GM21423 (cell line): ENCODE measurements around the gene DOLPP1.

Experiments
- ATAC-seq: cut with Tn5 transposase; IDR thresholded peaks from one replicate; pipeline ENCODE4 v1.9.1; 2021; ENCODE audit warnings: mild to moderate bottlenecking, moderate library complexity; ENCODE audit not compliant: unreplicated experiment

Gene DOLPP1

GRCh38 chr9:129093602-129094386 is 12.9 kb downstream of the DOLPP1 start:
- ATAC-seq: no peak

DNA sequence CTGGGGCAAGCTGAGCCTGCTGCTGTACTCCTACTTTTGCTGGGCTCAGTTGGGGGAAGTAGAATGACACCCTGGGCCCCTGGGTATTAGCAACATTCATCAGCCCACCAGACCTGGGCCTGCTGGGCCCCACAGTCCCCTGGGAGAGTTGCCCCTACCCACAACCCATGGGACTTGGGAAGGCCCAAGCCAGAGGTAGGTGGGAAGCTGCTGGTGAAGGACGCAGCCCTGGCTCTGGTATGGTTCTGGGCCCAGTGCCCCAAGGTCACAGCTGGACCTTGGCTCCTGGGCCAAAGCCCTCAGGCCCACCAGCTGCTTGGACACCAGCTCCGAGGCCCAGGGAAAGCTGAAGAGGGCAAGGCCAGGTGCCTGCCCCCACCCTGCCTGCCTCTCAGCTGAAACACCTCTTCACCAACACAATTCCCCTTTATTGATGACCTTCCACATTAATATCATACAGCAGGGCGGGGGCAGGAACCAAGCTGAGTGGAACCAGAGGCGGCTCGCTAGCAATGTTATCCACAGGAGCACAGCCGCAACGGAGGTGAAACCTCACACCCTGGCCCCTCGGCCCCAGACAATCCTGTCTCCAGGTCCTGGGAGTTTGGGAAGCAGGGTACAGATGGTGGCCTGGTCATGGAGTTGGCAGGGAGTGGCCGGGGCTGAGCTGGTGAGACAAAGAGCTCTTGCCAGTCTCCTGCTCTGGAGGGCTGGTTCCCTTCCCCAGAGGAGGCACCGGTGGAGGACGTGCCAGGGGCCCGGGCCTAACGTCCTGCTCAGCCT is 13.7 kb downstream of the DOLPP1 start:
- ATAC-seq: no peak

- no peak for ATAC-seq
Observed at GRCh38 chr9:129095170-129095667, 14.3 kb downstream of the DOLPP1 start.

DNA sequence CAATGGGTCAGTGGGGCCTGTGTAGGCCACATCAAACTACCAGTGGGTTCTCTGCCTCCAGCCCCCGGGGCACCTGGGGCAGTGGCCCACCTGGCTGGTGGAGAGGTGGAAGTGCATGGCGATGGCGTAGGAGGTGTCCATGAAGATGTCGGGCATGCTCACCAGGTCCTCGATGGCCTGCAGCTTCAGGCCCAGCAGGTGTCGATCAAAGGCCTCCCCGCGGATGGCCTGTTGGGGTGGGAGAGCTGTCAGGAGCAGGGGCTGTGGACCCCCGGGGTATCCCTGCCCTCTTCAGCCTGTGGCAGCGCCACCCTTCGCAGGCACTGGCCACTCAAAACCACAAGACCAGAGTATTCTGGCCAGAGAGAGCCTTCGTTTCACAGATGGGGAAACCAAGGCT is 15.0 kb downstream of the DOLPP1 start:
- ATAC-seq: no peak

DNA sequence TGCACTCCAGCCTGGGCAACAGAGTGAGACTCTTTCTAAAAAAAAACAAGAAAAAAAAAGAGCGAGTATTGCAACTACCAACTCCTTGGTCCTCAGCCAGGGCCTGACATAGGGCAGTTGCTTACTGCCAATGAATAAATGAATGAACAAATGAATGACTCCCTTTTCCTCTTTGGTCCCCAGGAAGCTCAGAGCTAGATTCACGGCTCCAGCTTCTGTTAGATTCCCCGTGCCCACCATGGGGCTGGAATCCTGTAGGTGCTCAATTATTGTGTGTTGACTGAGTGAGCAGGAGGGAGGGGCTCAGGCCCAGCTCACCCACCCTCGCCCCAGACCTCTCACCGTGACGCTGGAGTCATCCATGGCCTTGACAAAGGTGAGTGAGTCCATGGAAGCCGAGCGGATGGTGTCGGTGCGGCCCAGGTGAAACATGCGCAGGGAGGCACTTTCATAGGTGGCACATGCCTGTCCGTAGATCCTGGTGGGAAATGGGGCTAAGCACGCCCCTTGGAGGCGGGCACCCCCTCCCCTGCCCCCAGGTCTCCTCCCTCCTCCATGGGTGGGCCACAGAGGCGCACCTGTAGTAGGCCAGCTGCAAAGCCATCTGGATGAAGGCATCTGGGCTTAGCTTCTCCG is 16.9 kb downstream of the DOLPP1 start:
- ATAC-seq: no peak

- no peak for ATAC-seq
Observed at GRCh38 chr9:129098328-129098727, 17.4 kb downstream of the DOLPP1 start.

DNA sequence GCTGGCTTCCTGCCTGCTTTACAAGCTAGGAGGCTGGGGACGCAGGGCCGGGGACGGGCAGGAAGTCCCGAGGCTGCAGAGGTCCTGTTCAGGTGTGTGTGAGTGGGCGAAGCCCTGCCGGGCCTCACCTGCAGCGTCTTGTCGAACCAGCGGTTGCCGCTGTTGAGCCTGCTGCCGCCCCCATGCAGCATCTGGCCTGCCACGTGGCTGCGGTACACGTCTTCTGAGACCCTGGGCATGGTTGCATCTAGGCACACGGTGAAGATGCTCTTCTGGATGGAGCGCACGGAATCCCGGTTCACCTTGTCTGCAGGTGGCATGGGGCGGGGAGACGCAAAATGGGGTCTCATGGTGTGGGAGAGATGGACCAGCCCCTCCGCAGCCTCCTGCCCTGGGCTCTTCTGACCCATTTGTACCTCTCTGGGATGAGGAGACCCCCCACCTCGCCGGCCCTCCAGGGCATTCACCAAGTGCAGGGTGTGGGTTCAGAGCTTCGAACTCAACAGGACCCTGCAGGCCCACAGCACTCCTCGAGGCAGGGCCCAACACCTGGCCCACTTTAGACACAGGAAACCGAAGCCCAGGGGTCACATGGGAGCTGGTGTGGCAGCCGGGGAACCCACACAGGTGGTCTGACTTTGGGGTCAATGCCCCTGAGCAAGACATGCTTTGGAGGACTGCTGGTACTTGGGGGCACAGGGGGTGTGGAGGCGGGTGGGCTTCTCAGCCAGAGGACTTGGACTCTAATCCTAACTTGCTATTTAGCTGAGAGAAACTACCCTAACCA is 19.7 kb downstream of the DOLPP1 start:
- no peak for ATAC-seq

GRCh38 chr9:129101279-129101678 is 20.4 kb downstream of the DOLPP1 start:
- ATAC-seq: no peak

DNA sequence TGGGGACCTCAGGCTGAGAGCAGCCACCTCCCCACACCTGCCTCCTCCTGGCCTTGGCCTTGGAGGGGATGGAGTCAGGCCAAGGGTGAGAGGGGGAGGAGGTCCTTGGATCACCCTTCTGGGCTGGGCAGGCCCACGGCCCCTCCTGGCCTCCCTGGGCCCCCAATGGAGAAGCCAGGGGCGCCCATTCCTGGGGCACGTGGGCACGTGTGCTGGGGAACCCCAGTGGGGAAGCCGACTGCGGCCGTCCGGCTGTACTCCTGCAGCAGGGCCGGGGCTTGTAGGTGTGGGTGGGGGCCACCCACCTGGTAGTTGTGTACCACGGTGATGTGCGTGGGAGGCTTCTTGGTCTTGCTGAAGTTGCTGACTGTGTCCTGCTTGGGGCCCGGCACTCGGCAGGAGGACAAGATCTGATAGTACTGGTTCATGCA is 21.2 kb downstream of the DOLPP1 start:
- ATAC-seq: no peak

DNA sequence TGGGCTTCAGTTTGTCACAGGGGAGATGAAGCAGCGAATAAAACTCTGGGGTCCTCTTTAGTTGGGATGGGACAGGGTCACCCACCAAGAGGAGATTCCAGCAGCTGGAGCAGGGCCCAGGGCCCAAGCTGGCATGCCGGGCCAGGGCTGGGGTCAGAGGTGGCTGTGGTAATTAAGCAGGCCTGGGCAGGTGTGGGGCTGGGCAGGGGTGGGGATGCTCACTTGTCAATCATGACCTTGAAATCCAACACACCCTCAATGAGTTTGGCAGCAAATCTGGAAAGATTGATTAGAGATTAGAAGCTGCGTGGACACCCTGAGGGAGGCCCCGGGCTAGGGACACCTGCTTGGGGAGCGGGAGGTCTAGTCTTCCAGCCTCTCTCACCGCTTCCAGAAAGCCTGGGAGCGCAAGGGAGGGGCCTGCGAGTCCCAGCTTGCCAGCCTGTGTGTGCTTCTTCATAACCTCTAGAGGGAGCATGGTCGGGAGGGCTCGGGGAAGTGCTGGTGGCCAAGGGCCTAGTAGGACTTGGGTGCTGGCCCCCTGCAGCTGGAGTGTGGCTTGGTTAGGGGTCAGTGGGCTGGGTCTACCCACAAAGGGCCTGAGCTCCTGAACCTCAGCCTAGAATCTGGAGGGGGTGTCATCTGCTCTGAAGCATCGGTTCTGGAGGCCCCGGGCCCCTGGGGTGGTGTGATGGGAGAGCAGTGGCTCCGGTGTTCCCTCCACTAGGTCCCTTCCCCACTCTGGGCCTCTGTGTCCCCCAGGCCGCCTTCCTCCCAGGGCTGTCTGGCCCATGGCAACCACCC is 22.1 kb downstream of the DOLPP1 start:
- no peak for ATAC-seq

DNA sequence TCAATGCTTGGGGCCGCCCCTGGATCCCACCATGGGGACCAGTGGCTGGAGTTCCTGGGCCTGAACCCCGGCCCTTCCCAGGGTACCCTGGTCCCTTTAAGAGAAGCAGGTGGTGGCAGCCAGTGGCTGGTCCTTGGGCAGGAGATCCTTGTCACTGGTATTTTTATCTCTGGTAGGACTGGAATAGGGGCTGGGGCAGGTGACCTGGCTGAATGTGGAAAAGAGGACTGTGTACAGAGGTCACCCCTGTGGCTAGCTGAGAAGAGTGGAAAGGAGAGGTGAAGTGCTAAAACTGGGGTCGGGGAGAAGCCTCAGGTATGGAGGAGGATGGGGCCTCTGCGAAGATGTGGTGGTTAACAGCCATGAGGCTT is 22.7 kb downstream of the DOLPP1 start:
- no peak for ATAC-seq

- ATAC-seq: no peak
Observed at GRCh38 chr9:129104051-129104450, 23.1 kb downstream of the DOLPP1 start.

DNA sequence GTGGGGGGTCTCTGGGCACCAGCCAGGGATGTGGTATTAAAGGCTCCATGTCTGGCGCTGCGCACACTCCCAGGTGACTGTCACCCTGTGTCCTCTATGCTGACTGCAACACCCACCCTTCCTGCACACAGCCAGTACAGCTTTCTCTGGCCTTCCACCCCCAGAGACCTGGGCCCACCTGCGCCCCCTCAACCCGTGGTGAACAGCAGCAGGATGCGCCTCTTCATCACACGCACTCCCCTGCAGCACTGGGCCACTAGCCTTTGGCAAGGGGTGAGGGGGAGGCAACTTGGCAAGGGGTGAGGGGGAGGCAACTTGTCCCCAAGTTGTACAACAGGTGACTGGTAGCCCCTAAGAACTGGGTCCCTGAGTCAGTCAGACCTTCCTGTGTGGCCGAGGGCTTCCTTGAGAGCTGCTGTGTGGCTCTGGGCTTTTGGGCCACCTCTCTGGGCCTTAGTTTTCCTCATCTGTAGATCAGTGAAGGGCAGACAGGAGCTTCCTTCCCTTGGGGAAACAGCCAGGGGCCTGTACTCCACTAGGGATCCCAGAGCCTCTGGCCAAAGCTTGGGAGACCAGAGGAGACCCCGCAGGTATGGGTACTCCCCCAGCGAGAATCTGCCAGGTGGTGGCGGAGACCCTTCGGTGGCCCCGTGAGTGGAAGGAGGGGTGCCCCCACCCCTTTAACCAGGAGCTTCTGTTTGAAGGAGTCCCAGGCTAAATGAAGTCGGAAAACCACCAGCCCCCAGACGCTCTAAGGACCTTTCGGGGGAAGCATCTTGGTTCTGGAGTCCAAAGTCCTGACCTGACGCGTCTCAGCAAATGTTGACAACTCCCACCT is 25.2 kb downstream of the DOLPP1 start:
- no peak for ATAC-seq

GRCh38 chr9:129107651-129108050 is 26.7 kb downstream of the DOLPP1 start:
- ATAC-seq: no peak

DNA sequence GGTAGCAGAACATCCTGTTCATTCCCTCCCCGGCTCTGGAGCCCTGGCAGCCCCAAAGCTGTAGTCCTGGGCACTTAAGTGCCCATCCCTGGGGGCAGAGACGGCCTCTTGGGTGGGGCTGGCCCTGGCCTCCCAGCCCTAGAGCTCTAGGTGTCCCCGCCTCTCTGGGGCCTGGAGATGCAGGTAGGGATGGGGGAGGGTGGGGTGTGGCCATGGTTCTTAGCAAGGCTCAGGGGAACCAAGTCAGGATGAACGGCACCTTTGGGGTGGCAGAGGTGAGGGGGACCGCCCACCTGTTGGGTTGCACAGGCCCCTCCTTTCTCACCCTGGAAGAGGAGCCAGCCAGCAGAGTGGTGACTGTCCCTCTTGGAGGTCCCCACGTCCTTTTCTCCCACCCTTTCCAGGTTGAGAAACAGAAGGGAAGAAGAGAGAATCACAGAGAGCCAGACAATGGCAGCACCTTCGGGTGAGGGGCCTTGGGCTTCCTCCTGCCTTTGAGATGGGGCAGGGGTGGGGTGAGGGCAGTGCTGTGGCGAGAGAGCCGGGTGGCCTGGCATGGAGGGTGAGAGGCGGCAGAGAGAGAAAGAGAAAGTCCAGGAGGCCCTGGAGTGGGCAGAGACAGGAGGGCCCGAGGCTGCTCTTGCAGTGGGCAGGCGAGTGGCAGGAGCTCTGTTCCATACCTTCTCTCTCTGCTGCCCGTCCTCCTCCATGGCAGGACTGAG is 27.3 kb downstream of the DOLPP1 start:
- no peak for ATAC-seq

- ATAC-seq: no peak
Observed at GRCh38 chr9:129108805-129109536, 28.1 kb downstream of the DOLPP1 start.

DNA sequence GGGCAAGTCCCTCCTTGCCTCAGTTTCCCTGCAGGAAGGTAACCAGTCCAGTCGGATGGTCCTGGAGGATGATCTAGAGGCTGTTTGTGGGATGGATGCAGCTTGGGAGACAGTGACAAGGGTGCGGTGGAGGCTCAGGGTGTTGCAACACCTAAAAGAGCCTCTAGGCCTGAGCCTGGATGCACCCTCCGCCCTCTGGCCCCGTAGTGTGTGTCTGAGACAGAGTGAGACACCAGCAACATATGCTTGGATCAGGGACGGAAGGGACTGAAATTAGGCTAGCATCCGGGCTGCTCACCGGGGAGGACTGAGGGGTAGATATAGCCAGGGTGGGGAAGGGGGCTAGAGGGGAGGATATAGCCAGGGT is 28.6 kb downstream of the DOLPP1 start:
- ATAC-seq: no peak
